Measurements from ENCODE around the gene KCNF1.

KCNF1 gene

GRCh38 chr2:10923008-10923375, 11.3 kb downstream of the KCNF1 start:
- ATAC-seq = no peak
- TF ChIP-seq TOX (CRISPR knock-in tag; IDR thresholded peaks at IDR 0.05; ENCODE audit: borderline replicate concordance) = no peak
- TF ChIP-seq SNAI2 (CRISPR knock-in tag; IDR thresholded peaks at IDR 0.05) = no peak
- TF ChIP-seq OSR1 (CRISPR knock-in tag; IDR thresholded peaks at IDR 0.05) = no peak
- TF ChIP-seq BACH2 (CRISPR knock-in tag; IDR thresholded peaks at IDR 0.05; ENCODE audit: borderline replicate concordance) = no peak
- no peak for TF ChIP-seq TSHZ2 (CRISPR knock-in tag; IDR thresholded peaks at IDR 0.05)

- no peak for TF ChIP-seq SNAI2 (CRISPR knock-in tag; IDR thresholded peaks at IDR 0.05)
- TF ChIP-seq ZC3H10 (CRISPR knock-in tag; IDR thresholded peaks at IDR 0.05) = no peak
- no peak for TF ChIP-seq CSRNP3 (CRISPR knock-in tag; IDR thresholded peaks at IDR 0.05)
- no peak for TF ChIP-seq TCF4 (CRISPR knock-in tag; IDR thresholded peaks at IDR 0.05; ENCODE audit: borderline replicate concordance)
- TF ChIP-seq ARNTL (CRISPR knock-in tag; IDR thresholded peaks at IDR 0.05; ENCODE audit: borderline replicate concordance, low read depth) = no peak
- no peak for TF ChIP-seq GLIS3 (CRISPR knock-in tag; IDR thresholded peaks at IDR 0.05)
- no peak for TF ChIP-seq BACH2 (CRISPR knock-in tag; IDR thresholded peaks at IDR 0.05; ENCODE audit: borderline replicate concordance)
- no peak for TF ChIP-seq ZFP3 (CRISPR knock-in tag; IDR thresholded peaks at IDR 0.05)
- no peak for TF ChIP-seq TSHZ2 (CRISPR knock-in tag; IDR thresholded peaks at IDR 0.05)
- TF ChIP-seq RARB (CRISPR knock-in tag; IDR thresholded peaks at IDR 0.05) = no peak
- no peak for TF ChIP-seq ZFP30 (CRISPR knock-in tag; IDR thresholded peaks at IDR 0.05)
- TF ChIP-seq CREB5 (CRISPR knock-in tag; IDR thresholded peaks at IDR 0.05; ENCODE audit: low read depth) = no peak
- no peak for TF ChIP-seq CSDC2 (CRISPR knock-in tag; IDR thresholded peaks at IDR 0.05)
- no peak for TF ChIP-seq ISL1 (CRISPR knock-in tag; IDR thresholded peaks at IDR 0.05)
- TF ChIP-seq TOX (CRISPR knock-in tag; IDR thresholded peaks at IDR 0.05; ENCODE audit: borderline replicate concordance) = no peak
- no peak for TF ChIP-seq ZNF565 (CRISPR knock-in tag; conservative IDR thresholded peaks at IDR 0.05; ENCODE audit: low read depth)
- no peak for TF ChIP-seq PATZ1 (CRISPR knock-in tag; IDR thresholded peaks at IDR 0.05; ENCODE audit: borderline replicate concordance)
- no peak for TF ChIP-seq ZNF8 (CRISPR knock-in tag; IDR thresholded peaks at IDR 0.05)
- no peak for TF ChIP-seq ESRRG (CRISPR knock-in tag; IDR thresholded peaks at IDR 0.05)
- no peak for TF ChIP-seq ZNF70 (CRISPR knock-in tag; IDR thresholded peaks at IDR 0.05)
- no peak for ATAC-seq
Measured at GRCh38 chr2:10923965-10924364, 12.2 kb downstream of the KCNF1 start.

GRCh38 chr2:10924441-10924840, 12.7 kb downstream of the KCNF1 start:
- no peak for ATAC-seq
- TF ChIP-seq SNAI2 (CRISPR knock-in tag; IDR thresholded peaks at IDR 0.05) = no peak
- TF ChIP-seq POU6F1 (CRISPR knock-in tag; IDR thresholded peaks at IDR 0.05; ENCODE audit: borderline replicate concordance, low read depth) = no peak
- TF ChIP-seq PPARA (CRISPR knock-in tag; IDR thresholded peaks at IDR 0.05; ENCODE audit: borderline replicate concordance) = no peak
- TF ChIP-seq BACH2 (CRISPR knock-in tag; IDR thresholded peaks at IDR 0.05; ENCODE audit: borderline replicate concordance) = no peak
- TF ChIP-seq CSDC2 (CRISPR knock-in tag; IDR thresholded peaks at IDR 0.05) = no peak
- TF ChIP-seq TSHZ2 (CRISPR knock-in tag; IDR thresholded peaks at IDR 0.05) = no peak
- no peak for TF ChIP-seq ZNF70 (CRISPR knock-in tag; IDR thresholded peaks at IDR 0.05)
- TF ChIP-seq TCF4 (CRISPR knock-in tag; IDR thresholded peaks at IDR 0.05; ENCODE audit: borderline replicate concordance) = no peak
- TF ChIP-seq RARB (CRISPR knock-in tag; IDR thresholded peaks at IDR 0.05) = no peak

Data from SK-N-SH treated with all-trans-retinoic acid at 6 μM for 48 hours (cell line).